Loucy (cell line): ENCODE measurements around the gene LMNTD1.

Source experiments
- H2AFZ ChIP-seq: fragments of 200-600 bp; sonication (generic); 2 replicates; pipeline ENCODE4 v1.6.0; 2016; ENCODE audit warnings: antibody characterized with exemption, mild to moderate bottlenecking, low read length, moderate library complexity
- H3F3A ChIP-seq: fragments of 200-600 bp; 2 replicates; pipeline ENCODE4 v1.6.0; 2016; ENCODE audit warnings: antibody characterized with exemption, low read depth, mild to moderate bottlenecking
- H3K27me3 ChIP-seq: fragments of 200-600 bp; sonication (generic); 2 replicates; pipeline ENCODE4 v1.6.1; 2014; ENCODE audit warnings: low read length, mild to moderate bottlenecking; ENCODE audit not compliant: insufficient read depth, poor library complexity, severe bottlenecking
- H3K36me3 ChIP-seq: fragments of 200-600 bp; sonication (generic); 2 replicates; pipeline ENCODE4 v1.6.1; 2016; ENCODE audit warnings: low read length; ENCODE audit not compliant: insufficient read depth
- H3K4me1 ChIP-seq: fragments of 200-600 bp; sonication (generic); 2 replicates; pipeline ENCODE4 v1.5.1; 2014; ENCODE audit warnings: low read length, mild to moderate bottlenecking; ENCODE audit not compliant: insufficient read depth, poor library complexity, severe bottlenecking
- H3K4me2 ChIP-seq: fragments of 200-600 bp; sonication (generic); 2 replicates; pipeline ENCODE4 v1.6.0; 2014; ENCODE audit warnings: antibody characterized with exemption, low read length, low read depth, mild to moderate bottlenecking; ENCODE audit not compliant: poor library complexity, severe bottlenecking
- H3K4me3 ChIP-seq: fragments of 200-600 bp; sonication (generic); 2 replicates; pipeline ENCODE4 v1.5.1; 2014; ENCODE audit warnings: low read length, mild to moderate bottlenecking, mixed read lengths; ENCODE audit not compliant: poor library complexity, severe bottlenecking
- H3K79me2 ChIP-seq: fragments of 200-600 bp; sonication (generic); 2 replicates; pipeline ENCODE4 v1.6.1; 2014; ENCODE audit warnings: low read length; ENCODE audit not compliant: insufficient read depth
- H3K9ac ChIP-seq: fragments of 200-600 bp; sonication (generic); 2 replicates; pipeline ENCODE4 v1.6.0; 2014; ENCODE audit warnings: mild to moderate bottlenecking, low read depth, low read length, moderate library complexity; ENCODE audit not compliant: poor library complexity, severe bottlenecking
- H3K9me2 ChIP-seq: fragments of 200-600 bp; sonication (generic); replicated peaks from 2 replicates; pipeline ENCODE4 v1.6.1; 2016; ENCODE audit warnings: low read depth, low read length, mixed read lengths
- H3K9me3 ChIP-seq: fragments of 200-600 bp; sonication (generic); 2 replicates; pipeline ENCODE4 v1.6.1; 2014; ENCODE audit warnings: mild to moderate bottlenecking, antibody characterized with exemption, low read length, low read depth; ENCODE audit not compliant: insufficient read depth
- H4K20me1 ChIP-seq: fragments of 200-600 bp; sonication (generic); 2 replicates; pipeline ENCODE4 v1.6.0; 2014; ENCODE audit warnings: antibody characterized with exemption, low read length, mild to moderate bottlenecking; ENCODE audit not compliant: insufficient read depth, poor library complexity, severe bottlenecking
- CTCF ChIP-seq: fragments of 200-600 bp; sonication (generic); conservative IDR thresholded peaks from 2 replicates; pipeline ENCODE4 v1.5.1; 2014; ENCODE audit warnings: mild to moderate bottlenecking, antibody characterized with exemption, low read length
- EZH2phosphoT487 ChIP-seq: fragments of 200-600 bp; IDR thresholded peaks from 2 replicates; pipeline ENCODE4 v1.6.1; 2018; ENCODE audit warnings: antibody characterized with exemption, mild to moderate bottlenecking, moderate library complexity, borderline replicate concordance

The LMNTD1 gene

GRCh38 chr12:25472453-25472852 is 80.6 kb downstream of the LMNTD1 start:
- H2AFZ ChIP-seq = no peak overlapping the region
- no peaks in the 10 kb centered on the region for H3K79me2 ChIP-seq
- no peak overlapping the region for H3K9ac ChIP-seq
- H3K27me3 ChIP-seq = no peaks in the 10 kb centered on the region
- no peak overlapping the region for H3K4me2 ChIP-seq
- no peaks in the 10 kb centered on the region for H3K9me3 ChIP-seq
- TF ChIP-seq EZH2phosphoT487 (no peak), CTCF (no peak)
- no peaks in the 10 kb centered on the region for H3F3A ChIP-seq
- H3K9me2 ChIP-seq = no peaks in the 10 kb centered on the region
- H3K36me3 ChIP-seq = no peaks in the 10 kb centered on the region
- H3K4me3 ChIP-seq = no peak overlapping the region
- H4K20me1 ChIP-seq = no peaks in the 10 kb centered on the region
- H3K4me1 ChIP-seq = no peaks in the 10 kb centered on the region

GRCh38 chr12:25469861-25470260 is 83.2 kb downstream of the LMNTD1 start:
- no peaks in the 10 kb centered on the region for H3K79me2 ChIP-seq
- no peaks in the 10 kb centered on the region for H3F3A ChIP-seq
- no peaks in the 10 kb centered on the region for H3K4me1 ChIP-seq
- no peaks in the 10 kb centered on the region for H3K9me3 ChIP-seq
- H3K9me2 ChIP-seq = no peaks in the 10 kb centered on the region
- no peak overlapping the region for H2AFZ ChIP-seq
- no peaks in the 10 kb centered on the region for H4K20me1 ChIP-seq
- TF ChIP-seq CTCF (no peak), EZH2phosphoT487 (no peak)
- no peak overlapping the region for H3K4me3 ChIP-seq
- no peak overlapping the region for H3K9ac ChIP-seq
- no peak overlapping the region for H3K4me2 ChIP-seq
- H3K36me3 ChIP-seq = no peaks in the 10 kb centered on the region
- H3K27me3 ChIP-seq = no peaks in the 10 kb centered on the region

- no peaks in the 10 kb centered on the region for H3K9me2 ChIP-seq
- no peak overlapping the region for H3K4me3 ChIP-seq
- no peaks in the 10 kb centered on the region for H3K27me3 ChIP-seq
- no peak overlapping the region for H3K9ac ChIP-seq
- no peaks in the 10 kb centered on the region for H3K9me3 ChIP-seq
- H4K20me1 ChIP-seq = no peaks in the 10 kb centered on the region
- H3F3A ChIP-seq = no peaks in the 10 kb centered on the region
- H2AFZ ChIP-seq = no peak overlapping the region
- H3K4me1 ChIP-seq = no peaks in the 10 kb centered on the region
- no peak for TF ChIP-seq EZH2phosphoT487
- TF ChIP-seq CTCF = no peak
- no peak overlapping the region for H3K4me2 ChIP-seq
- no peaks in the 10 kb centered on the region for H3K36me3 ChIP-seq
- H3K79me2 ChIP-seq = no peaks in the 10 kb centered on the region
These were observed 83.7 kb downstream of the LMNTD1 start for GRCh38 chr12:25469368-25469767.
